CD4-positive, alpha-beta T cell (primary cell): ENCODE data around the gene GHR. TPM values are rescaled to one million over a fixed set of nuclear protein-coding genes. Genes with fewer than 3 reads are reported as not detected.

Experiments
- ATAC-seq: fragments of 200-7000 bp; cut with Tn5 transposase; one replicate; pipeline ENCODE4 v1.10.0; 2022; ENCODE audit warnings: mild to moderate bottlenecking; ENCODE audit not compliant: poor library complexity
- CTCF ChIA-PET: fragments of 350-600 bp; sonication (Branson Sonifier 250); formaldehyde crosslinking; loops from one replicate; lab custom pipeline; 2021; ENCODE audit warnings: antibody characterized with exemption, inconsistent platforms; lab: Charles Lee
- POLR2A ChIA-PET: fragments of 350-600 bp; sonication (Branson Sonifier 250); formaldehyde crosslinking; loops from one replicate; lab custom pipeline; 2021; ENCODE audit warnings: antibody characterized with exemption, inconsistent platforms; lab: Charles Lee
- DNase-seq, 14 experiments: peaks; one replicate each; pipeline ENCODE4 v3.0.0-alpha.2; 2013 to 2020; ENCODE audit warnings: mixed read lengths in 2 of 14
- H3K27ac ChIP-seq, 2 donors: one replicate each; pipeline versions ENCODE4 v1.5.1 to v1.7.0; 2013; ENCODE audit warnings: low read length in 2 of 2, low read depth in 1 of 2, mild to moderate bottlenecking in 1 of 2
- H3K27me3 ChIP-seq, 2 experiments: 1 replicate in 1 of 2; 2 replicates in 1 of 2; pipeline versions ENCODE4 v1.6.1 to v1.7.0; 2013; ENCODE audit warnings: low read length in 2 of 2, control low read depth in 1 of 2, mild to moderate bottlenecking in 1 of 2, moderate library complexity in 1 of 2; ENCODE audit not compliant: insufficient read depth in 2 of 2, control insufficient read depth in 1 of 2
- H3K36me3 ChIP-seq: one replicate; pipeline ENCODE4 v1.6.1; 2013; ENCODE audit warnings: low read length, control low read depth; ENCODE audit not compliant: insufficient read depth
- H3K4me1 ChIP-seq: one replicate; pipeline ENCODE4 v1.6.1; 2013; ENCODE audit warnings: low read length, control low read depth; ENCODE audit not compliant: insufficient read depth
- H3K4me3 ChIP-seq: one replicate; pipeline ENCODE4 v1.5.1; 2013; ENCODE audit warnings: mild to moderate bottlenecking, low read length, moderate library complexity
- H3K9me3 ChIP-seq, 2 experiments: 1 replicate in 1 of 2; 2 replicates in 1 of 2; pipeline versions ENCODE4 v1.6.1 to v1.7.0; 2013; ENCODE audit warnings: low read length in 2 of 2, mild to moderate bottlenecking in 2 of 2, control low read depth in 1 of 2, moderate library complexity in 1 of 2; ENCODE audit not compliant: control insufficient read depth in 1 of 2, insufficient read depth in 1 of 2
- H3K27ac Mint-ChIP-seq: one replicate; pipeline ENCODE4 v1.8.0; 2020; ENCODE audit warnings: mixed read lengths
- H3K27me3 Mint-ChIP-seq: one replicate; pipeline ENCODE4 v1.8.0; 2021; ENCODE audit warnings: mixed read lengths
- H3K36me3 Mint-ChIP-seq: one replicate; pipeline ENCODE4 v1.8.0; 2021; ENCODE audit warnings: low read depth, mixed read lengths
- H3K4me1 Mint-ChIP-seq: one replicate; pipeline ENCODE4 v1.8.0; 2021; ENCODE audit warnings: low read depth, mixed read lengths
- H3K4me3 Mint-ChIP-seq: one replicate; pipeline ENCODE4 v1.8.0; 2020; ENCODE audit warnings: mild to moderate bottlenecking, mixed read lengths
- H3K9me3 Mint-ChIP-seq: one replicate; pipeline ENCODE4 v1.8.0; 2020; ENCODE audit warnings: mixed read lengths
- intact Hi-C, 2 experiments: fragments of 100-400 bp; cut with DNase I in 1 of 2; cut with micrococcal nuclease in 1 of 2; formaldehyde crosslinking; loops; one replicate each; pipeline versions ENCODE4 v1.15.1 to v1.9.0; 2023 to 2025; cut with DNase I, micrococcal nuclease
- total RNA-seq, 174 experiments: library from RNA in 2 of 174; stranded (reverse) in 2 of 174; gene quantifications; one replicate each; pipeline ENCODE4 v1.2.3 and lab custom pipeline; 2021 to 2026
- TF ChIP-seq, protein P1 (sequence below): fragments of 200-600 bp; IDR thresholded peaks from one replicate; pipeline ENCODE4 v1.8.0; 2022; ENCODE audit warnings: antibody characterized with exemption, mild to moderate bottlenecking

The GHR gene
- total RNA-seq, 2 experiments from 2014 or later = not detected

- Histone ChIP-seq H3K27ac (no peak overlapping the region), H3K4me3 (no peak overlapping the region), H3K36me3 (no peaks in the 10 kb centered on the region), H3K9me3 (no peaks in the 10 kb centered on the region), H3K27me3 (no peaks in the 10 kb centered on the region), H3K4me1 (no peaks in the 10 kb centered on the region)
- H3K4me1 Mint-ChIP-seq = no peaks in the 10 kb centered on the region
- H3K27me3 Mint-ChIP-seq = peaks cover 4% of the 10 kb centered on the region
- DNase-seq (no peak), ATAC-seq (no peak)
- H3K9me3 Mint-ChIP-seq = no peaks in the 10 kb centered on the region
- H3K36me3 Mint-ChIP-seq = no peaks in the 10 kb centered on the region
- intact Hi-C loops = no loop called here
- H3K27ac Mint-ChIP-seq = no peak overlapping the region
- CTCF ChIA-PET = no interaction called here
- TF ChIP-seq, protein P1, sequence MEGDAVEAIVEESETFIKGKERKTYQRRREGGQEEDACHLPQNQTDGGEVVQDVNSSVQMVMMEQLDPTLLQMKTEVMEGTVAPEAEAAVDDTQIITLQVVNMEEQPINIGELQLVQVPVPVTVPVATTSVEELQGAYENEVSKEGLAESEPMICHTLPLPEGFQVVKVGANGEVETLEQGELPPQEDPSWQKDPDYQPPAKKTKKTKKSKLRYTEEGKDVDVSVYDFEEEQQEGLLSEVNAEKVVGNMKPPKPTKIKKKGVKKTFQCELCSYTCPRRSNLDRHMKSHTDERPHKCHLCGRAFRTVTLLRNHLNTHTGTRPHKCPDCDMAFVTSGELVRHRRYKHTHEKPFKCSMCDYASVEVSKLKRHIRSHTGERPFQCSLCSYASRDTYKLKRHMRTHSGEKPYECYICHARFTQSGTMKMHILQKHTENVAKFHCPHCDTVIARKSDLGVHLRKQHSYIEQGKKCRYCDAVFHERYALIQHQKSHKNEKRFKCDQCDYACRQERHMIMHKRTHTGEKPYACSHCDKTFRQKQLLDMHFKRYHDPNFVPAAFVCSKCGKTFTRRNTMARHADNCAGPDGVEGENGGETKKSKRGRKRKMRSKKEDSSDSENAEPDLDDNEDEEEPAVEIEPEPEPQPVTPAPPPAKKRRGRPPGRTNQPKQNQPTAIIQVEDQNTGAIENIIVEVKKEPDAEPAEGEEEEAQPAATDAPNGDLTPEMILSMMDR = no peak
- H3K4me3 Mint-ChIP-seq = no peak overlapping the region
- POLR2A ChIA-PET = no interaction called here
These were observed 129.4 kb downstream of the GHR start for GRCh38 chr5:42552597-42552996.

DNA sequence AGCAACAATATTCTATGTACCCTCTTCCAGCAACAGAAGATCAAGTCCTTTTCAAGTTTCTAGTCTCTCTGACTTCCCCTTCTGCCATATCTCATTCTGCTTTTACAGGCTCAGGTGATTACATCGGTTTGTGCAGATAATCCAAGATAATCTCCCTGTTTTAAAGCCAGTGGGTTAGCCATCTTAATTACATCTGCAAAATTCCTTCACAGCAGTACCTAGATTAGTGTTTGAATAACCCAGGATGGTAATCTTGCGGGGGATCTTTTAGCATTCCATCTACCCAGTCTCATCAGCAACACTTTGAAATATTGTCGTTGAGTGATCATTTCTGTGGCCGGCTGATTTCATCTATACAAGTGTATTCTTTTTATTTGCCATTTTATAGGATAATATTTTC, 130.2 kb downstream of the GHR start:
- ChIA-PET CTCF (no interaction called here), POLR2A (no interaction called here)
- ATAC-seq = no peak
- Histone ChIP-seq H3K9me3 (no peaks in the 10 kb centered on the region), H3K27me3 (no peaks in the 10 kb centered on the region), H3K36me3 (no peaks in the 10 kb centered on the region), H3K4me3 (no peak overlapping the region), H3K27ac (no peak overlapping the region), H3K4me1 (no peaks in the 10 kb centered on the region)
- H3K27me3 Mint-ChIP-seq = peaks cover 4% of the 10 kb centered on the region
- H3K36me3 Mint-ChIP-seq = no peaks in the 10 kb centered on the region
- TF ChIP-seq, protein P1 = no peak
- intact Hi-C loops = no loop called here
- H3K4me1 Mint-ChIP-seq = no peaks in the 10 kb centered on the region
- H3K4me3 Mint-ChIP-seq = no peak overlapping the region
- H3K27ac Mint-ChIP-seq = no peak overlapping the region
- no peak for DNase-seq
- no peaks in the 10 kb centered on the region for H3K9me3 Mint-ChIP-seq

GRCh38 chr5:42555010-42555409, 131.8 kb downstream of the GHR start:
- Histone ChIP-seq H3K36me3 (no peaks in the 10 kb centered on the region), H3K4me1 (no peaks in the 10 kb centered on the region), H3K27me3 (no peaks in the 10 kb centered on the region), H3K27ac (no peak overlapping the region), H3K9me3 (no peaks in the 10 kb centered on the region), H3K4me3 (no peak overlapping the region)
- no peak for ATAC-seq
- Mint-ChIP-seq H3K4me1 (no peaks in the 10 kb centered on the region), H3K36me3 (no peaks in the 10 kb centered on the region), H3K4me3 (no peak overlapping the region), H3K9me3 (no peaks in the 10 kb centered on the region), H3K27me3 (no peaks in the 10 kb centered on the region), H3K27ac (no peak overlapping the region)
- DNase-seq = no peak
- ChIA-PET POLR2A (no interaction called here), CTCF (no interaction called here)
- intact Hi-C loops = no loop called here
- TF ChIP-seq, protein P1 = no peak
